AG04450 (cell line): Measurements from ENCODE around the gene TBC1D20. TPM values are rescaled to one million over a fixed set of nuclear protein-coding genes. Genes with fewer than 3 reads are reported as not detected.
"Not testable (repeated sequence)": the region's sequence is repeated elsewhere in the genome, so short reads cannot be mapped to it uniquely, and the experiment has no call there.

ENCODE experiments used
- CTCF ChIA-PET: fragments of 300-600, 350-600 bp; formaldehyde crosslinking; extraction: SDS; loops from one replicate; lab custom pipeline; 2022; ENCODE audit warnings: antibody characterized with exemption, inconsistent platforms; lab: Charles Lee
- POLR2A ChIA-PET: fragments of 350-600 bp; formaldehyde crosslinking; extraction: SDS; loops from one replicate; lab custom pipeline; 2021; ENCODE audit warnings: antibody characterized with exemption, inconsistent platforms; lab: Yijun Ruan, JAX
- DNase-seq: peaks from one replicate; pipeline ENCODE4 v3.0.0-alpha.2; 2011; ENCODE audit warnings: low read depth, low spot score
- H3K27ac ChIP-seq: one replicate; pipeline ENCODE4 v1.5.1; 2012; ENCODE audit warnings: low read depth, low read length, control low read depth
- H3K27me3 ChIP-seq: one replicate; pipeline ENCODE4 v1.6.0; 2012; ENCODE audit warnings: low read length; ENCODE audit not compliant: control insufficient read depth, insufficient read depth
- H3K4me3 ChIP-seq: 2 replicates; pipeline ENCODE4 v1.5.1; 2011; ENCODE audit warnings: mild to moderate bottlenecking, low read depth, low read length, control low read depth
- H3K9me3 ChIP-seq: 2 replicates; pipeline ENCODE4 v1.5.1; 2012; ENCODE audit warnings: low read length; ENCODE audit not compliant: control insufficient read depth, insufficient read depth
- polyA minus RNA-seq: library from RNA; depleted of rRNA, polyadenylated mRNA; stranded (reverse); fragments of >200 nt; gene quantifications from 2 replicates; pipeline ENCODE4 v1.2.3, GENCODE V29; 2011; rRNA and poly(A)+ RNA removed
- polyA plus RNA-seq: library from polyadenylated mRNA; depleted of rRNA; stranded (reverse); fragments of >200 nt; gene quantifications from 2 replicates; pipeline ENCODE4 v1.2.3, GENCODE V29; 2011; rRNA removed
- TF ChIP-seq, protein P1 (sequence below): IDR thresholded peaks from 2 replicates; pipeline ENCODE4 v1.5.1; 2011; ENCODE audit warnings: low read depth, low read length, control low read depth, inconsistent platforms

The TBC1D20 gene, protein sequence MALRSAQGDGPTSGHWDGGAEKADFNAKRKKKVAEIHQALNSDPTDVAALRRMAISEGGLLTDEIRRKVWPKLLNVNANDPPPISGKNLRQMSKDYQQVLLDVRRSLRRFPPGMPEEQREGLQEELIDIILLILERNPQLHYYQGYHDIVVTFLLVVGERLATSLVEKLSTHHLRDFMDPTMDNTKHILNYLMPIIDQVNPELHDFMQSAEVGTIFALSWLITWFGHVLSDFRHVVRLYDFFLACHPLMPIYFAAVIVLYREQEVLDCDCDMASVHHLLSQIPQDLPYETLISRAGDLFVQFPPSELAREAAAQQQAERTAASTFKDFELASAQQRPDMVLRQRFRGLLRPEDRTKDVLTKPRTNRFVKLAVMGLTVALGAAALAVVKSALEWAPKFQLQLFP
- 40.1 and 45.6 TPM in 2 replicates for polyA plus RNA-seq
- 60.0 and 84.1 TPM in 2 replicates for polyA minus RNA-seq

DNA sequence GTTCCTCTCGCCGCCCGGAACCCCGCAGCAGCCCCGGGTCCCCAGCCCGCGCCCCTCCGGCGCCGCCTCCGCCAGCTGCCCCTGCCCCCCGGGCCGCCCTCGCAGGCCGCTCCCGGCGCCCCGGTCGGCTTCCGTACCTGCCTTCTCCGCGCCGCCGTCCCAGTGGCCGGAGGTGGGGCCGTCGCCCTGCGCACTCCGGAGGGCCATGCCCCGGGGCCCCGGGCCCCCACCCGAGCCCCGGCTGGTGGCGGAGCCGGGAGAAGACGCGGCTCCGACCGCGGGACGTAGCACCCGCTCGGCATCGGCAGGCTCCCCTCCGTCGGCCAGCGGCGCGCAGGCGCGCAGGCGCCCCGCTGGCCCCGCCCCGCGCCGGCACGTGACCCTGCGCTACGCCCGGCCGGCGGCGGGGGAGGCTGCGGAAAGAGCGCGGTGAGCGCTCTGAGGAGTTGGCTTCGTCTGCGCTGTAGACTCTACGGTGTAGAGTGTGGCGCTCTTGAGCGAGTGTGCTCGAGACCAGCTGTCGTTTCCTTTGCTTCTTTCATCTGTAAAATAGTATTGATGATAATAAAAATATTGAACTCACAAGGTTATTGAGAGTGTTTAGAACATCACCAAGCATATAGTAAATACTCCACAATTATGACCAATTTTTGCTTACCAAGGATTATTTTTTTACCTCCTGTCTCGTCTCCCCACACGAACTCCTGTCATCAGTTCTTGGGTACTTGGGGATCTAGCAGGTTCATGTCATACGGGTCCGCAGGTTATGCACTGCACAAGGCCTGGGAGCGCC, at the start of gene TBC1D20:
Gene TBC1D20, minus strand, starts transcription at position 335 of the 793 bp plus-strand sequence. Its CDS starts 128 bp downstream, at position 207.
- DNase-seq: peak; percentile 61
- Histone ChIP-seq H3K9me3 (no peaks in the 10 kb centered on the region; the same call in none of the 2 replicates), H3K27me3 (no peaks in the 10 kb centered on the region), H3K4me3 (peak within 1 kb of the TSS; percentile 81), H3K27ac (peak within 1 kb of the TSS; percentile 91)
- ChIA-PET CTCF (interaction anchor here (1.0 kb wide), 1 partner anchor 16 kb away, joined by 5 read pairs; no protein-coding TSS in a partner anchor), POLR2A (interaction anchor here (0.5 kb wide), 1 partner anchor 53 kb away, joined by 4 read pairs; no protein-coding TSS in a partner anchor)
- TF ChIP-seq, protein P1, sequence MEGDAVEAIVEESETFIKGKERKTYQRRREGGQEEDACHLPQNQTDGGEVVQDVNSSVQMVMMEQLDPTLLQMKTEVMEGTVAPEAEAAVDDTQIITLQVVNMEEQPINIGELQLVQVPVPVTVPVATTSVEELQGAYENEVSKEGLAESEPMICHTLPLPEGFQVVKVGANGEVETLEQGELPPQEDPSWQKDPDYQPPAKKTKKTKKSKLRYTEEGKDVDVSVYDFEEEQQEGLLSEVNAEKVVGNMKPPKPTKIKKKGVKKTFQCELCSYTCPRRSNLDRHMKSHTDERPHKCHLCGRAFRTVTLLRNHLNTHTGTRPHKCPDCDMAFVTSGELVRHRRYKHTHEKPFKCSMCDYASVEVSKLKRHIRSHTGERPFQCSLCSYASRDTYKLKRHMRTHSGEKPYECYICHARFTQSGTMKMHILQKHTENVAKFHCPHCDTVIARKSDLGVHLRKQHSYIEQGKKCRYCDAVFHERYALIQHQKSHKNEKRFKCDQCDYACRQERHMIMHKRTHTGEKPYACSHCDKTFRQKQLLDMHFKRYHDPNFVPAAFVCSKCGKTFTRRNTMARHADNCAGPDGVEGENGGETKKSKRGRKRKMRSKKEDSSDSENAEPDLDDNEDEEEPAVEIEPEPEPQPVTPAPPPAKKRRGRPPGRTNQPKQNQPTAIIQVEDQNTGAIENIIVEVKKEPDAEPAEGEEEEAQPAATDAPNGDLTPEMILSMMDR: peak; percentile 24

- H3K27me3 ChIP-seq, POLR2A ChIA-PET, H3K9me3 ChIP-seq, H3K27ac ChIP-seq, H3K4me3 ChIP-seq, DNase-seq: not testable (repeated sequence)
- CTCF ChIA-PET: interaction anchor here (1.3 kb wide), 1 partner anchor 31 kb away, joined by 10 read pairs; no protein-coding TSS in a partner anchor
Measured at GRCh38 chr20:510328-511057, 48.2 kb upstream of the TBC1D20 start.

DNA sequence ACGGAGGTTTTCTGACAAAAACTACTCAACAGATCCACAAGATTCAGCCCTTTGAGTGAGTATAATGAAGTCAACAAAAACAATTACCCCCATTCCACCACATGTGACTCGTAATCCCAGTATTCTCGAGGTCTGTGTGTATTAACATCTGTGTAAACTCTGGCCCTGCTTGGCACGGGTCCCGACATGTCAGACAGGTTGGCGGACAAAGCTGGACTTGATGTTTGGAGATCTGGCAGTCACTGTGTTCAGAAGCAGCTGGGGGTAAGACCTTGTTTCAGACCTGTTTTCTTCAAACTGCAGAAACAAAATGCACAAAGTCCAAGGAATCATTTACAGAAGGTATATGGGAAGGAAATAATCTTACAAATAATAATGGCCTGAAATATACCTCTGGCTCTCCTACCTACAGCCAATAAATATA, 46.0 kb upstream of the TBC1D20 start:
- peak overlapping the region; percentile 1 for H3K27ac ChIP-seq
- H3K4me3 ChIP-seq, POLR2A ChIA-PET, H3K9me3 ChIP-seq, DNase-seq, H3K27me3 ChIP-seq: not testable (repeated sequence)
- CTCF ChIA-PET: interaction anchor here (0.6 to 1.6 kb wide), 4 partner anchors 16 to 167 kb away, joined by 3 to 4 read pairs (median 4); partner anchors contain the start of gene SCRT2

DNA sequence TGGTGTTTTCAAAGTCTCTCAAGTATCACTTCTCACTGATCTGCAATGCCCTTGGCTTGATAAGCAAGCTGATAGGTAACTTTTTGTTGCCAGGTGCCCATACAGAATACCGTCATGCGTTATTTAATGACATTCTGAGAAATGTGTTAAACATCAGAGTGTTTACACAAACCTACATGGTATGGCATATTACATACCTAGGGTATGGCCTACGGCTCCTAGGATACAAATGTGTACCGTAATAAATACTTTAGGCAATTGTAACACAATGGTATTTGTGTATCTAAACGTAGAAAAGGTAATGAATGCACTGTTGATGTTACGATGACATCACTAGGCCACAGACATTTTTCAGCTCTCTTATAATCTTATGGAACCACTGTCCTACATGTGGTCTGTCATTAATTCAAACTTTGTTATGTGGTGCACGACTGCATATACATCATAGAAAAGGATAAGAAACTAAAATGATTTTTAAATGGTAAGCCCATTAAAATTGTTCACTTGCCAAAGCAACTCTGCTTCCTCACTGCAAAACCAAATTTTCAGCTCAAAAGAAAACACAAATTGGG, 45.5 kb upstream of the TBC1D20 start:
- H3K27ac ChIP-seq: peak overlapping the region; percentile 1
- H3K4me3 ChIP-seq: no peak overlapping the region
- no peaks in the 10 kb centered on the region for H3K27me3 ChIP-seq
- POLR2A ChIA-PET: no interaction called here
- TF ChIP-seq, protein P1: no peak
- CTCF ChIA-PET: interaction anchor here (0.5 to 1.6 kb wide), 3 partner anchors 29 to 167 kb away, joined by 4 read pairs; partner anchors contain the start of gene SCRT2
- DNase-seq: no peak
- H3K9me3 ChIP-seq: no peaks in the 10 kb centered on the region

DNA sequence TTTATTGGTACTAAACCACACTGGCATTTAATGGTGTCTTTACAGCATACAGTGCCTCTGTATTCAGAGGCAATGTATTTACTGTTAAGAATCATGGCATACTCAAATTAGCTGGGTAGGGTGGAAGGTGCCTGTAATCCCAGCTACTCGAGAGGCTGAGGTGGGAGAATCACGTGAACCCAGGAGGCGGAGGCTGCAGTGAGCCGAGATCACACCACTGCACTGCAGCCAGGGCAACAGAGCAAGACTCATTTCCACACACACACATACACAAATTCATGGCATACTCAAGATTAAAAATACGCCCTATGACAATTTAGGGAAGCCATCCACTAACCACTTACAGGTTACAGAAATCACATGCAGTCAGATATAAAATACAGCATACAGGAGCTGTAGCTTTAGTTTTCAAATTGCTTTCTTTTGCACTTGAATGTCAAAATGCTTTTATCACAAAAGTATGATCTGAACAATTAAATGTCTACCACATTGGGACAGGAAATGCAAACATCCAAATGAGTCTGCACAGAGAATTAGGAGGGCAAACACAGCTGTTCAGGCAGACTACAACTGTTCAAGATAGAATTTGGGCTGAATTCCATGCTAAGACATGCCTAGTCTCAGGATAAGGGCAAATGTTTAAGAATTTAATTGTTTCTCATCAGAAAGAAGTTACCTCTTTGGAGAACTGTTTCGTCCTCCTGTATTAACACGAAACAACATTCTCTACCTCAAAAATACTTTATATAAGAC, 44.8 kb upstream of the TBC1D20 start:
- H3K27ac ChIP-seq: no peak overlapping the region
- no peaks in the 10 kb centered on the region for H3K27me3 ChIP-seq
- POLR2A ChIA-PET: no interaction called here
- TF ChIP-seq, protein P1: no peak
- H3K4me3 ChIP-seq: no peak overlapping the region
- CTCF ChIA-PET: interaction anchor here (1.6 kb wide), 1 partner anchor 138 kb away, joined by 4 read pairs; no protein-coding TSS in a partner anchor
- DNase-seq: no peak
- H3K9me3 ChIP-seq: no peaks in the 10 kb centered on the region
